ENCODE data around the gene GPC6. TPM values are rescaled to one million over a fixed set of nuclear protein-coding genes. Genes with fewer than 3 reads are reported as not detected.

GPC6 gene
- total and polyA plus RNA-seq, 9 of the 15 experiments (the other 6 are each of a cell fraction or from before 2014, with no cell fraction given) = under 0.01 to 0.20 (median 0.01) TPM; not detected in 4

DNA sequence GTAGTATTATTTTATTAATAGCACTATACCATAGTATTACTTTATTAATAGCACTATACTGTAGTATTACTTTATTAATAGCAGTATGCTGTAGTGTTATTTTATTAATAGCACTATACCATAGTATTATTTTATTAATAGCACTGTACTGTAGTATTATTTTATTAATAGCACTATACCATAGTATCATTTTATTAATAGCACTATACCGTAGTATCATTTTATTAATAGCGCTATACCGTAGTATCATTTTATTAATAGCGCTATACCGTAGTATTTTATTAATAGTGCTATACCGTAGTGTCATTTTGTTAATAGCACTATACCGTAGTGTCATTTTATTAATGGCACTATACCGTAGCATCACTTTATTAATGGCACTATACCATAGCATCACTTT lies 191.8 kb downstream of the GPC6 start:
- no peak for ATAC-seq

DNA sequence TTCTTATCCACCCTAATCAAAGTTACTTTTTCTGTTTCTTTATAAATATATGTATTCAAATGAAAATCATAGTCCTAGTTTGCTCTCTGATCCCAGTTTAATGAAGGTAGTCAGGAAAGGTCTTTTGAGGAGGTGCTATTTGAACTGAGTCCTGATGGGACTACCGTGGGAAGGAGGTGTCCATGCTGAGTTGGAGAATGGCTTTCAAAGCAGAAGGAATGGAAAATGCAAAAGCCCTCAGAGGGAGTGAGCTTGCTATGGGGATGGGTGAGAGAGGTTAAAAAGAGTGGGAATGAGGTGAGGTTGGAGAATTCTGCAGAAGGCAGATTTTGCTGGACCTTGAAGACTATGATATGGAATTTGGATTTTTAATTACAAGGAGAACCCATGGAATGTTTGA lies 193.6 kb downstream of the GPC6 start:
- intact Hi-C loops (cut with micrococcal nuclease) (no loop called here), in situ Hi-C loops (cut with MboI) (loop anchor here (25.0 kb wide), 1 partner anchor 683 kb away; no protein-coding TSS in a partner anchor)
- H3K9me1 ChIP-seq (ENCODE audit: control insufficient read depth, insufficient read depth, low read length) = no peaks in the 10 kb centered on the region
- no peak overlapping the region for H3K27ac ChIP-seq (ENCODE audit: extremely low read depth, low read depth, low read length)
- ChIA-PET CTCF (ENCODE audit: low intra/inter-chr PET ratio) (no interaction called here), POLR2A (no interaction called here)
- 14% methylated on average over 1 of the region's 1 CpG for WGBS (ENCODE audit: insufficient coverage, low coverage, missing lambda C conversion rate)
- no peak overlapping the region for H2AFZ ChIP-seq (ENCODE audit: low read depth, low read length)
- no peak for TF ChIP-seq RBBP5 (IDR thresholded peaks at IDR 0.05; ENCODE audit: borderline replicate concordance, insufficient read depth, low read length, poor library complexity, severe bottlenecking)
- TF ChIP-seq KDM1A (IDR thresholded peaks at IDR 0.05) = no peak
- no peak for TF ChIP-seq ARID3A (IDR thresholded peaks at IDR 0.05; ENCODE audit: borderline replicate concordance, low read depth, low read length)
- no TSS peak for BruUV-seq (replicated peaks)
- no peaks in the 10 kb centered on the region for H3K79me2 ChIP-seq (ENCODE audit: control insufficient read depth, insufficient read depth, low read length)
- no peaks in the 10 kb centered on the region for H4K20me1 ChIP-seq (replicated peaks; ENCODE audit: control insufficient read depth, insufficient read depth, low read length)
- H3K4me2 ChIP-seq (ENCODE audit: insufficient read depth, low read length) = no peak overlapping the region
- no peaks in the 10 kb centered on the region for H3K27me3 ChIP-seq (ENCODE audit: control insufficient read depth in 2 of 2, insufficient read depth in 2 of 2, low read length in 2 of 2)
- no peak for DNase-seq (ENCODE audit: extremely low read depth in 1 of 4, low spot score in 3 of 4)
- H3K36me3 ChIP-seq (ENCODE audit: control insufficient read depth, insufficient read depth, low read length) = no peaks in the 10 kb centered on the region
- FAIRE-seq = no peak
- no peak overlapping the region for H3K4me3 ChIP-seq
- H3K9ac ChIP-seq (ENCODE audit: insufficient read depth in 1 of 2, low read depth in 2 of 2, low read length in 2 of 2) = no peak overlapping the region
- H3K4me1 ChIP-seq (replicated peaks in 1 of 2; ENCODE audit: control insufficient read depth in 2 of 2, insufficient read depth in 2 of 2, low read length in 2 of 2) = no peaks in the 10 kb centered on the region
- no peak for ATAC-seq
- H3K9me3 ChIP-seq (replicated peaks; ENCODE audit: control insufficient read depth, insufficient read depth, low read depth, low read length) = no peaks in the 10 kb centered on the region; the same call in 1 of the 2 replicates

More for the DNA sequence above, 191.8 kb downstream of the GPC6 start:
- Histone ChIP-seq H3K4me2 (ENCODE audit: insufficient read depth, low read length) (no peak overlapping the region), H3K27me3 (ENCODE audit: control insufficient read depth in 2 of 2, insufficient read depth in 2 of 2, low read length in 2 of 2) (no peaks in the 10 kb centered on the region), H3K4me3 (no peak overlapping the region), H3K4me1 (replicated peaks in 1 of 2; ENCODE audit: control insufficient read depth in 2 of 2, insufficient read depth in 2 of 2, low read length in 2 of 2) (no peaks in the 10 kb centered on the region), H4K20me1 (replicated peaks; ENCODE audit: control insufficient read depth, insufficient read depth, low read length) (no peaks in the 10 kb centered on the region), H3K36me3 (ENCODE audit: control insufficient read depth, insufficient read depth, low read length) (no peaks in the 10 kb centered on the region), H2AFZ (ENCODE audit: low read depth, low read length) (no peak overlapping the region), H3K27ac (ENCODE audit: extremely low read depth, low read depth, low read length) (no peak overlapping the region), H3K9me3 (replicated peaks; ENCODE audit: control insufficient read depth, insufficient read depth, low read depth, low read length) (no peaks in the 10 kb centered on the region; the same call in 1 of the 2 replicates), H3K79me2 (ENCODE audit: control insufficient read depth, insufficient read depth, low read length) (no peaks in the 10 kb centered on the region), H3K9me1 (ENCODE audit: control insufficient read depth, insufficient read depth, low read length) (no peaks in the 10 kb centered on the region), H3K9ac (ENCODE audit: insufficient read depth in 1 of 2, low read depth in 2 of 2, low read length in 2 of 2) (no peak overlapping the region)
- BruUV-seq (replicated peaks) = no TSS peak
- no peak for DNase-seq (ENCODE audit: extremely low read depth in 1 of 4, low spot score in 3 of 4)
- no peak for TF ChIP-seq MAX (CRISPR knock-in tag; IDR thresholded peaks at IDR 0.05)
- peak; percentile 54 for TF ChIP-seq DACH1 (IDR thresholded peaks at IDR 0.05; ENCODE audit: partially characterized antibody)
- no peak for TF ChIP-seq CREM (IDR thresholded peaks at IDR 0.05; ENCODE audit: low read depth)
- intact Hi-C loops (cut with micrococcal nuclease) = no loop called here
- no peak for FAIRE-seq
- in situ Hi-C loops (cut with MboI) = loop anchor here (25.0 kb wide), 1 partner anchor 681 kb away; no protein-coding TSS in a partner anchor
- POLR2A ChIA-PET = no interaction called here
- WGBS (ENCODE audit: insufficient coverage, low coverage, missing lambda C conversion rate) = 3% methylated on average over 8 of the region's 8 CpGs
- CTCF ChIA-PET (ENCODE audit: low intra/inter-chr PET ratio) = no interaction called here
